ENCODE measurements around the gene NDUFB7. TPM values are rescaled to one million over a fixed set of nuclear protein-coding genes. Genes with fewer than 3 reads are reported as not detected.

Gene NDUFB7
- total RNA-seq, 4 donors from 2014 or later, result 119 to 543 (median 221) TPM

GRCh38 chr19:14563590-14563926 lies 8.3 kb downstream of the NDUFB7 start:
- intact Hi-C loops (cut with DNase I; ENCODE audit: low total_unique reads), result no loop called here
- no peaks in the 10 kb centered on the region for H3K27me3 ChIP-seq
- no peak overlapping the region for H3K4me3 ChIP-seq
- no peak for DNase-seq
- H3K36me3 ChIP-seq, result no peaks in the 10 kb centered on the region
- H3K27ac ChIP-seq, result no peak overlapping the region
- TF ChIP-seq, protein P1, sequence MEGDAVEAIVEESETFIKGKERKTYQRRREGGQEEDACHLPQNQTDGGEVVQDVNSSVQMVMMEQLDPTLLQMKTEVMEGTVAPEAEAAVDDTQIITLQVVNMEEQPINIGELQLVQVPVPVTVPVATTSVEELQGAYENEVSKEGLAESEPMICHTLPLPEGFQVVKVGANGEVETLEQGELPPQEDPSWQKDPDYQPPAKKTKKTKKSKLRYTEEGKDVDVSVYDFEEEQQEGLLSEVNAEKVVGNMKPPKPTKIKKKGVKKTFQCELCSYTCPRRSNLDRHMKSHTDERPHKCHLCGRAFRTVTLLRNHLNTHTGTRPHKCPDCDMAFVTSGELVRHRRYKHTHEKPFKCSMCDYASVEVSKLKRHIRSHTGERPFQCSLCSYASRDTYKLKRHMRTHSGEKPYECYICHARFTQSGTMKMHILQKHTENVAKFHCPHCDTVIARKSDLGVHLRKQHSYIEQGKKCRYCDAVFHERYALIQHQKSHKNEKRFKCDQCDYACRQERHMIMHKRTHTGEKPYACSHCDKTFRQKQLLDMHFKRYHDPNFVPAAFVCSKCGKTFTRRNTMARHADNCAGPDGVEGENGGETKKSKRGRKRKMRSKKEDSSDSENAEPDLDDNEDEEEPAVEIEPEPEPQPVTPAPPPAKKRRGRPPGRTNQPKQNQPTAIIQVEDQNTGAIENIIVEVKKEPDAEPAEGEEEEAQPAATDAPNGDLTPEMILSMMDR (IDR thresholded peaks at IDR 0.05), result no peak
- no peak for TF ChIP-seq POLR2A (IDR thresholded peaks at IDR 0.05)
- H3K9me3 ChIP-seq, result no peaks in the 10 kb centered on the region
- H3K4me1 ChIP-seq, result no peaks in the 10 kb centered on the region

GRCh38 chr19:14562660-14563589 lies 8.9 kb downstream of the NDUFB7 start:
- no peaks in the 10 kb centered on the region for H3K4me1 ChIP-seq
- no peaks in the 10 kb centered on the region for H3K36me3 ChIP-seq
- DNase-seq, result no peak
- no peaks in the 10 kb centered on the region for H3K27me3 ChIP-seq
- TF ChIP-seq POLR2A (IDR thresholded peaks at IDR 0.05), result no peak
- TF ChIP-seq, protein P1 (IDR thresholded peaks at IDR 0.05), result no peak
- no peaks in the 10 kb centered on the region for H3K9me3 ChIP-seq
- no peak overlapping the region for H3K4me3 ChIP-seq
- intact Hi-C loops (cut with DNase I; ENCODE audit: low total_unique reads), result no loop called here
- peak overlapping the region in 1 of 2 donors; percentile 39 for H3K27ac ChIP-seq

DNA sequence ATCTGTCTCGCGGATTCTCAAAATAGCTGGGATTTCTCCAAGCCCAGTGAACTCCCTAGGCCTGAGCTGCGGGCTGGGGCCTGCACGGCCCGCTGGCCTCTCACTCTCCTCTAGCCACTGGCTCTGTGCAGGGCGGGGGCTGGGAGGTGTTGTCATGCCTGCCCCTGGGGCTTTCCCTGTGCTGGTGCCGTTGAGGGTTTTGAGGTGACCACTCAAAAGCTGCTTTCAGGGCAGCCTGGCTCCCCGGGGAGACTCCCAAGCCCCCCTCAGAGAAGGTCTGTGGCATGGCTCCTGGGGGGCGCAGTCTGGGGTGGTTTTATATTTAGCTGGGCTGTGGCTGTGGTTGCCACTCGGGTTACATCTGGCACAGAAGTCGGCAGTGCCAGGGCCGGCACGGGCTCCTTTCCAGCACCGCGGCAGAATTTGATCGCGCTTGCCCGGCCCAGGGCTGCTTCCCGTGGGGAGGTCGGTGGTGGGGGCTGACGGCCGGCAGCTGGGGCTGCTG lies 10.0 kb downstream of the NDUFB7 start:
- no peak overlapping the region for H3K4me3 ChIP-seq

GRCh38 chr19:14561249-14561648 lies 10.6 kb downstream of the NDUFB7 start:
- Histone ChIP-seq H3K27ac (peak overlapping the region; percentile 39 to 60), H3K4me1 (peaks cover 0 to 8% of the 10 kb centered on the region in 2 donors), H3K4me3 (no peak overlapping the region), H3K36me3 (no peaks in the 10 kb centered on the region), H3K9me3 (no peaks in the 10 kb centered on the region), H3K27me3 (no peaks in the 10 kb centered on the region)
- no peak for TF ChIP-seq POLR2A (IDR thresholded peaks at IDR 0.05)
- TF ChIP-seq, protein P1 (IDR thresholded peaks at IDR 0.05), result no peak
- no peak for DNase-seq
- intact Hi-C loops (cut with DNase I; ENCODE audit: low total_unique reads), result no loop called here

More for the DNA sequence above, 10.0 kb downstream of the NDUFB7 start:
- no peaks in the 10 kb centered on the region for H3K36me3 ChIP-seq
- peak overlapping the region; percentile 39 to 60 for H3K27ac ChIP-seq
- no peaks in the 10 kb centered on the region for H3K27me3 ChIP-seq
- intact Hi-C loops (cut with DNase I; ENCODE audit: low total_unique reads), result no loop called here
- DNase-seq, result no peak
- H3K9me3 ChIP-seq, result no peaks in the 10 kb centered on the region
- TF ChIP-seq, protein P1 (IDR thresholded peaks at IDR 0.05), result no peak
- TF ChIP-seq POLR2A (IDR thresholded peaks at IDR 0.05), result no peak
- peaks cover 0 to 1% of the 10 kb centered on the region in 2 donors for H3K4me1 ChIP-seq

DNA sequence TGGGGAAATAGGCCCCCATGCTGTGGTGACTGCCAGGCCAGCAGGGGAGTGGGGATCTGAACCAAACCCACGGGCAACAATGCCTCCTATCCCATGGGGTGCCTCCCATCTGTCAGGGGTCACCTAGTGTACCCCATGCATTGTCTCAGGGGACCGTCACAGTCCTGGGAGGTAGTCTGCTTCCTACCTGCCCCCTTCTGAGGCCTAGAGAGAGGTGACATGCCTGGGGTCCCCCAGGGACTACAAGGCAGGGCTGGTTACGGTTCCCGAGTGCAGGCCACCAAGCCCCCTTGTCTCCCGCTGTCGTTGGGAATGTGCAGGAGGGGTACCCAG lies 11.1 kb downstream of the NDUFB7 start:
- Histone ChIP-seq H3K27me3 (no peaks in the 10 kb centered on the region), H3K4me3 (no peak overlapping the region), H3K4me1 (peaks cover 0 to 11% of the 10 kb centered on the region in 2 donors), H3K9me3 (no peaks in the 10 kb centered on the region), H3K27ac (peak overlapping the region; percentile 39 to 60), H3K36me3 (no peaks in the 10 kb centered on the region)
- no peak for DNase-seq
- TF ChIP-seq POLR2A (IDR thresholded peaks at IDR 0.05), result no peak
- TF ChIP-seq, protein P1 (IDR thresholded peaks at IDR 0.05), result no peak
- intact Hi-C loops (cut with DNase I; ENCODE audit: low total_unique reads), result no loop called here
